ENCODE measurements around the gene RERG. TPM values are rescaled to one million over a fixed set of nuclear protein-coding genes. Genes with fewer than 3 reads are reported as not detected.

The RERG gene
- total RNA-seq, 1 experiment from 2014 or later, result not detected

GRCh38 chr12:15231493-15231892 lies 10.3 kb upstream of the RERG start:
- peaks cover 7% of the 10 kb centered on the region for H3K27me3 Mint-ChIP-seq (ENCODE audit: insufficient read depth, unreplicated experiment)
- TF ChIP-seq CTCF (IDR thresholded peaks at IDR 0.05; ENCODE audit: insufficient read depth in 1 of 2, low read depth in 1 of 2, low read length in 1 of 2, severe bottlenecking in 1 of 2, unreplicated experiment in 1 of 2), result no peak

GRCh38 chr12:15230751-15231150 lies 9.5 kb upstream of the RERG start:
- POLR2A ChIA-PET, result no interaction called here
- Histone ChIP-seq H3K4me1 (no peaks in the 10 kb centered on the region), H3K36me3 (ENCODE audit: control insufficient read depth, insufficient read depth, low read length) (no peaks in the 10 kb centered on the region), H3K27me3 (replicated peaks; ENCODE audit: control insufficient read depth, insufficient read depth, low read length) (no peaks in the 10 kb centered on the region), H3K4me3 (ENCODE audit: low read depth, low read length) (no peak overlapping the region), H3K9me3 (no peaks in the 10 kb centered on the region)
- no peak for TF ChIP-seq CTCF (IDR thresholded peaks at IDR 0.05; ENCODE audit: insufficient read depth in 1 of 2, low read depth in 1 of 2, low read length in 1 of 2, severe bottlenecking in 1 of 2, unreplicated experiment in 1 of 2)
- no peak overlapping the region for H3K4me3 Mint-ChIP-seq (ENCODE audit: unreplicated experiment)
- intact Hi-C loops (cut with micrococcal nuclease; ENCODE audit: unreplicated experiment), result no loop called here
- H3K4me1 Mint-ChIP-seq (ENCODE audit: low read depth, unreplicated experiment), result no peaks in the 10 kb centered on the region
- H3K27ac Mint-ChIP-seq (ENCODE audit: unreplicated experiment), result no peak overlapping the region
- H3K27me3 Mint-ChIP-seq (ENCODE audit: insufficient read depth, unreplicated experiment), result peaks cover 5% of the 10 kb centered on the region
- H3K9me3 Mint-ChIP-seq (ENCODE audit: unreplicated experiment), result no peaks in the 10 kb centered on the region
- no TSS peak for BruUV-seq (replicated peaks)
- no peak for DNase-seq
- CTCF ChIA-PET, result interaction anchor here (1.1 kb wide), 1 partner anchor 9 kb away, joined by 3 read pairs; the partner anchor contains the start of gene RERG
- H3K36me3 Mint-ChIP-seq (ENCODE audit: insufficient read depth, unreplicated experiment), result no peaks in the 10 kb centered on the region

More at GRCh38 chr12:15231493-15231892, 10.3 kb upstream of the RERG start:
- intact Hi-C loops (cut with micrococcal nuclease; ENCODE audit: unreplicated experiment), result no loop called here
- DNase-seq, result no peak
- Histone ChIP-seq H3K36me3 (ENCODE audit: control insufficient read depth, insufficient read depth, low read length) (no peaks in the 10 kb centered on the region), H3K9me3 (no peaks in the 10 kb centered on the region), H3K27me3 (replicated peaks; ENCODE audit: control insufficient read depth, insufficient read depth, low read length) (no peaks in the 10 kb centered on the region), H3K4me3 (ENCODE audit: low read depth, low read length) (no peak overlapping the region), H3K4me1 (no peaks in the 10 kb centered on the region)
- ChIA-PET CTCF (no interaction called here), POLR2A (no interaction called here)
- Mint-ChIP-seq H3K36me3 (ENCODE audit: insufficient read depth, unreplicated experiment) (no peaks in the 10 kb centered on the region), H3K4me1 (ENCODE audit: low read depth, unreplicated experiment) (no peaks in the 10 kb centered on the region), H3K27ac (ENCODE audit: unreplicated experiment) (no peak overlapping the region), H3K4me3 (ENCODE audit: unreplicated experiment) (no peak overlapping the region), H3K9me3 (ENCODE audit: unreplicated experiment) (no peaks in the 10 kb centered on the region)
- BruUV-seq (replicated peaks), result no TSS peak

GRCh38 chr12:15230137-15230536 lies 8.9 kb upstream of the RERG start:
- Mint-ChIP-seq H3K9me3 (ENCODE audit: unreplicated experiment) (no peaks in the 10 kb centered on the region), H3K4me1 (ENCODE audit: low read depth, unreplicated experiment) (no peaks in the 10 kb centered on the region), H3K4me3 (ENCODE audit: unreplicated experiment) (no peak overlapping the region), H3K27ac (ENCODE audit: unreplicated experiment) (no peak overlapping the region), H3K36me3 (ENCODE audit: insufficient read depth, unreplicated experiment) (no peaks in the 10 kb centered on the region), H3K27me3 (ENCODE audit: insufficient read depth, unreplicated experiment) (peaks cover 4% of the 10 kb centered on the region)
- TF ChIP-seq CTCF (IDR thresholded peaks at IDR 0.05; ENCODE audit: insufficient read depth in 1 of 2, low read depth in 1 of 2, low read length in 1 of 2, severe bottlenecking in 1 of 2, unreplicated experiment in 1 of 2), result no peak
- ChIA-PET POLR2A (no interaction called here), CTCF (interaction anchor here (1.1 kb wide), 1 partner anchor 9 kb away, joined by 3 read pairs; the partner anchor contains the start of gene RERG)
- intact Hi-C loops (cut with micrococcal nuclease; ENCODE audit: unreplicated experiment), result no loop called here
- no peaks in the 10 kb centered on the region for H3K4me1 ChIP-seq
- no peak overlapping the region for H3K4me3 ChIP-seq (ENCODE audit: low read depth, low read length)
- H3K36me3 ChIP-seq (ENCODE audit: control insufficient read depth, insufficient read depth, low read length), result no peaks in the 10 kb centered on the region
- H3K27me3 ChIP-seq (replicated peaks; ENCODE audit: control insufficient read depth, insufficient read depth, low read length), result no peaks in the 10 kb centered on the region
- no peaks in the 10 kb centered on the region for H3K9me3 ChIP-seq
- no peak for DNase-seq
- no TSS peak for BruUV-seq (replicated peaks)

All from Caco-2 (cell line).